IMR-90 (cell line): ENCODE data around the gene IL24. TPM values are rescaled to one million over a fixed set of nuclear protein-coding genes. Genes with fewer than 3 reads are reported as not detected.

ENCODE experiments used
- ATAC-seq: fragments of 200-7000 bp; cut with Tn5 transposase; 2 replicates; pipeline ENCODE4 v1.9.1; 2020; ENCODE audit warnings: low read depth, mild to moderate bottlenecking, moderate library complexity
- BruUV-seq: library from RNA; stranded (reverse); fragments of 400-500 nt; replicated peaks from 2 replicates; lab custom pipeline; 2021; lab: Mats Ljungman, UMichigan
- CTCF ChIA-PET: fragments of 300-600 bp; formaldehyde crosslinking; extraction: SDS; loops from one replicate; lab custom pipeline; 2021; ENCODE audit warnings: antibody characterized with exemption; lab: Yijun Ruan, JAX
- POLR2A ChIA-PET: fragments of 300-600 bp; sonication (Branson Sonifier 250); formaldehyde crosslinking; loops from one replicate; lab custom pipeline; 2022; ENCODE audit warnings: antibody characterized with exemption; ENCODE audit not compliant: unreplicated experiment; lab: Charles Lee
- DNase-seq: peaks from one replicate; pipeline ENCODE4 v3.0.0; 2013
- H2AFZ ChIP-seq: replicated peaks from 2 replicates; pipeline ENCODE3; 2013; ENCODE audit warnings: low read length, mild to moderate bottlenecking; ENCODE audit not compliant: poor library complexity
- H2AK5ac ChIP-seq: 2 replicates; pipeline ENCODE4 v1.6.1; 2013; ENCODE audit warnings: low read depth, low read length, inconsistent platforms
- H2AK9ac ChIP-seq: replicated peaks from 2 replicates; pipeline ENCODE3; 2013; ENCODE audit warnings: mild to moderate bottlenecking, low read depth, low read length, moderate library complexity; ENCODE audit not compliant: poor library complexity
- H2BK120ac ChIP-seq: 2 replicates; pipeline ENCODE4 v1.6.1; 2013; ENCODE audit warnings: low read depth, low read length, inconsistent platforms
- H2BK15ac ChIP-seq: 3 replicates; pipeline ENCODE4 v1.6.1; 2013; ENCODE audit warnings: low read depth, low read length, inconsistent platforms
- H2BK20ac ChIP-seq: 2 replicates; pipeline ENCODE4 v1.6.1; 2013; ENCODE audit warnings: low read depth, mild to moderate bottlenecking, inconsistent platforms, low read length, moderate library complexity
- H2BK5ac ChIP-seq: 2 replicates; pipeline ENCODE4 v1.6.1; 2013; ENCODE audit warnings: mild to moderate bottlenecking, low read depth, low read length, inconsistent platforms; ENCODE audit not compliant: poor library complexity, severe bottlenecking
- H3K14ac ChIP-seq: replicated peaks from 2 replicates; pipeline ENCODE4 v1.6.1; 2013; ENCODE audit warnings: low read depth, low read length, inconsistent platforms
- H3K18ac ChIP-seq: 2 replicates; pipeline ENCODE4 v1.6.1; 2013; ENCODE audit warnings: low read depth, low read length, control low read depth
- H3K23ac ChIP-seq: 2 replicates; pipeline ENCODE4 v1.6.1; 2013; ENCODE audit warnings: low read depth, low read length, inconsistent platforms
- H3K27ac ChIP-seq: 2 replicates; pipeline ENCODE4 v1.5.1; 2013; ENCODE audit warnings: mild to moderate bottlenecking, control low read depth, low read length; ENCODE audit not compliant: insufficient read depth
- H3K27me3 ChIP-seq: 2 replicates; pipeline ENCODE4 v1.6.1; 2013; ENCODE audit warnings: low read length; ENCODE audit not compliant: control insufficient read depth, insufficient read depth
- H3K36me3 ChIP-seq: 2 replicates; pipeline ENCODE4 v1.6.1; 2013; ENCODE audit warnings: low read length, mixed read lengths; ENCODE audit not compliant: control insufficient read depth, insufficient read depth
- H3K4ac ChIP-seq: 2 replicates; pipeline ENCODE4 v1.6.1; 2013; ENCODE audit warnings: low read depth, low read length, inconsistent platforms
- H3K4me1 ChIP-seq: 2 replicates; pipeline ENCODE4 v1.6.1; 2013; ENCODE audit warnings: low read length, mixed read lengths; ENCODE audit not compliant: control insufficient read depth, insufficient read depth
- H3K4me2 ChIP-seq: 2 replicates; pipeline ENCODE4 v1.6.1; 2013; ENCODE audit warnings: low read depth, mild to moderate bottlenecking, control low read depth, low read length, moderate library complexity
- H3K4me3 ChIP-seq: 2 replicates; pipeline ENCODE4 v1.5.1; 2013; ENCODE audit warnings: low read depth, mild to moderate bottlenecking, control low read depth, low read length, moderate library complexity; ENCODE audit not compliant: insufficient read depth
- H3K56ac ChIP-seq: 2 replicates; pipeline ENCODE4 v1.6.1; 2013; ENCODE audit warnings: low read length, inconsistent platforms; ENCODE audit not compliant: insufficient read depth; ENCODE audit errors: extremely low read depth
- H3K79me1 ChIP-seq, 2 experiments: 2 replicates each; pipeline ENCODE4 v1.6.1; 2013; ENCODE audit warnings: low read length in 2 of 2, inconsistent platforms in 1 of 2, low read depth in 1 of 2
- H3K9ac ChIP-seq: 2 replicates; pipeline ENCODE4 v1.6.1; 2013; ENCODE audit warnings: low read depth, low read length, control low read depth
- H3K9me1 ChIP-seq: 2 replicates; pipeline ENCODE4 v1.6.1; 2013; ENCODE audit warnings: low read length, inconsistent platforms; ENCODE audit not compliant: insufficient read depth
- H3K9me3 ChIP-seq: 2 replicates; pipeline ENCODE4 v1.6.1; 2013; ENCODE audit warnings: low read length; ENCODE audit not compliant: control insufficient read depth, insufficient read depth
- H4K20me1 ChIP-seq: 2 replicates; pipeline ENCODE4 v1.6.1; 2013; ENCODE audit warnings: low read length, inconsistent platforms; ENCODE audit not compliant: insufficient read depth
- H4K5ac ChIP-seq: 2 replicates; pipeline ENCODE4 v1.6.1; 2013; ENCODE audit warnings: mild to moderate bottlenecking, low read depth, low read length, control low read depth
- H4K8ac ChIP-seq, 2 experiments: 2 replicates each; pipeline ENCODE4 v1.6.1; 2013; ENCODE audit warnings: low read depth in 2 of 2, low read length in 2 of 2, control low read depth in 1 of 2, inconsistent platforms in 1 of 2
- H4K91ac ChIP-seq: 2 replicates; pipeline ENCODE4 v1.6.1; 2013; ENCODE audit warnings: low read depth, low read length, inconsistent platforms; ENCODE audit not compliant: insufficient read depth
- MAZ ChIP-seq: IDR thresholded peaks from 2 replicates; pipeline ENCODE4 v1.6.1; 2012; ENCODE audit warnings: low read depth, mild to moderate bottlenecking, low read length, improper control_type of control experiment, moderate library complexity, borderline replicate concordance
- WGBS, 2 experiments: methylation state at CpG; one replicate each; pipeline versions ENCODE4 v1.1.5 to v1.1.7; 2013; ENCODE audit warnings: missing lambda C conversion rate in 2 of 2; ENCODE audit not compliant: insufficient read length in 1 of 2; ENCODE audit errors: extremely low coverage in 2 of 2; 5-methylcytosine and 5-hydroxymethylcytosine counted together
- dilution Hi-C: fragments of 300-500 bp; cut with HindIII; formaldehyde crosslinking; loops from one replicate; pipeline ENCODE4 v1.14.3; 2018; ENCODE audit warnings: low sequenced_read_pairs; ENCODE audit not compliant: unreplicated experiment
- in situ Hi-C: fragments of 300-500 bp; cut with MboI; formaldehyde crosslinking; loops from 3 replicates; pipeline ENCODE4 v1.14.3; 2019; ENCODE audit warnings: low sequenced_read_pairs, inconsistent platforms, mixed read lengths
- intact Hi-C: fragments of 100-400 bp; cut with micrococcal nuclease; formaldehyde crosslinking; loops from 2 replicates; pipeline ENCODE4 v1.10.0; 2022
- polyA plus RNA-seq, 3 experiments: library from polyadenylated mRNA; depleted of rRNA; stranded (reverse); fragments of >200 nt; gene quantifications; 2 replicates each; pipeline ENCODE4 v1.2.3, GENCODE V29; 2012; ENCODE audit warnings: low replicate concordance in 1 of 3
- total RNA-seq: library from RNA; depleted of rRNA; stranded (reverse); fragments of >200 nt; gene quantifications from 2 replicates; pipeline ENCODE4 v1.2.3, GENCODE V29; 2012

The IL24 gene
- total and polyA plus RNA-seq, 2 of the 4 experiments (the other 2 are of a cell fraction) = 0.12 to 0.18 TPM

GRCh38 chr1:206854401-206855129 is 42.7 kb upstream of the IL24 start:
- no peak overlapping the region for H3K4ac ChIP-seq
- ATAC-seq (no peak), DNase-seq (peak; percentile 10)
- H4K5ac ChIP-seq = no peak overlapping the region
- intact Hi-C loops = no loop called here
- H3K4me2 ChIP-seq = no peak overlapping the region
- H3K79me1 ChIP-seq = no peaks in the 10 kb centered on the region
- H2AFZ ChIP-seq = peak overlapping the region; percentile 3
- H3K56ac ChIP-seq = no peak overlapping the region
- no peak overlapping the region for H2BK15ac ChIP-seq
- 0 out of 2 replicates have a peak, but pooled peaks cover 4% of the 10 kb centered on the region for H3K9me1 ChIP-seq
- H3K4me1 ChIP-seq = peaks cover 2% of the 10 kb centered on the region; the same call in 1 of the 2 replicates
- ChIA-PET POLR2A (no interaction called here), CTCF (interaction anchor here (0.9 to 1.4 kb wide), 2 partner anchors 11 to 191 kb away, joined by 3 to 4 read pairs; partner anchors contain the start of gene IL20)
- WGBS, 2 experiments = 100% methylated on average over 1 of the region's 3 CpGs; no CpG with 5 or more reads in 1 of the 2 experiments
- H3K14ac ChIP-seq = no peak overlapping the region
- no peak overlapping the region for H2BK20ac ChIP-seq
- peaks cover 7% of the 10 kb centered on the region for H3K27me3 ChIP-seq
- no peak overlapping the region for H2AK5ac ChIP-seq
- no peaks in the 10 kb centered on the region for H3K36me3 ChIP-seq
- BruUV-seq = no TSS peak
- H2AK9ac ChIP-seq = no peak overlapping the region
- no peak for TF ChIP-seq MAZ
- no peak overlapping the region for H3K23ac ChIP-seq
- H3K4me3 ChIP-seq = no peak overlapping the region
- in situ Hi-C loops = no loop called here
- no peak overlapping the region for H2BK5ac ChIP-seq
- no peaks in the 10 kb centered on the region for H4K20me1 ChIP-seq
- no peak overlapping the region for H4K91ac ChIP-seq
- H3K9ac ChIP-seq = no peak overlapping the region
- no peak overlapping the region for H3K27ac ChIP-seq
- H4K8ac ChIP-seq = no peak overlapping the region
- no peak overlapping the region for H2BK120ac ChIP-seq
- dilution Hi-C loops = no loop called here
- no peaks in the 10 kb centered on the region for H3K9me3 ChIP-seq
- H3K18ac ChIP-seq = no peak overlapping the region
